HepG2 (cell line): ENCODE data around the gene PHF5A. TPM values are rescaled to one million over a fixed set of nuclear protein-coding genes. Genes with fewer than 3 reads are reported as not detected.

Experiments
- ATAC-seq: fragments of 200-7000 bp; cut with Tn5 transposase; 3 replicates; pipeline ENCODE4 v1.9.1; 2020; ENCODE audit warnings: mild to moderate bottlenecking, moderate library complexity
- BruUV-seq: library from RNA; stranded (reverse); fragments of 400-500 nt; replicated peaks from 2 replicates; lab custom pipeline; 2021; lab: Mats Ljungman, UMichigan
- CTCF ChIA-PET: fragments of 300-600 bp; formaldehyde crosslinking; extraction: SDS; loops from one replicate; lab custom pipeline; 2021; ENCODE audit warnings: low total read pairs, inconsistent platforms, low intra/inter-chr PET ratio; lab: Yijun Ruan, JAX
- POLR2A ChIA-PET: fragments of 350-600 bp; sonication (Branson Sonifier 250); formaldehyde crosslinking; loops from one replicate; lab custom pipeline; 2020; ENCODE audit warnings: antibody characterized with exemption, inconsistent platforms; lab: Yijun Ruan, JAX
- DNase-seq: peaks from one replicate; pipeline ENCODE4 v3.0.0-alpha.2; 2015; ENCODE audit warnings: low spot score
- FAIRE-seq: peaks from 3 replicates; lab custom pipeline; 2011; peaks lifted over from hg19 to GRCh38; lab: Jason Lieb, UNC
- H2AFZ ChIP-seq: one replicate; pipeline ENCODE4 v1.6.1; 2011; ENCODE audit warnings: low read length, inconsistent platforms
- H3K27ac ChIP-seq: fragments of 300-600 bp; 3 replicates; pipeline ENCODE4 v1.8.0; 2011; ENCODE audit warnings: mixed run types, mild to moderate bottlenecking, mixed read lengths, low read length, inconsistent platforms; ENCODE audit not compliant: insufficient read depth; ENCODE audit errors: extremely low read length
- H3K27me3 ChIP-seq, 2 experiments: fragments of 200-600 bp in 1 of 2; 2 replicates in 1 of 2; 3 replicates in 1 of 2; pipeline versions ENCODE4 v1.6.0 to v1.8.0; 2011; ENCODE audit warnings: low read length in 2 of 2, mild to moderate bottlenecking in 2 of 2, moderate library complexity in 2 of 2, inconsistent platforms in 1 of 2; ENCODE audit not compliant: insufficient read depth in 2 of 2, control insufficient read depth in 1 of 2
- H3K36me3 ChIP-seq, 2 experiments: fragments of 200-600 bp in 1 of 2; replicated peaks in 1 of 2; 2 replicates in 1 of 2; 3 replicates in 1 of 2; pipeline versions ENCODE4 v1.5.1 to v1.8.0; 2011; ENCODE audit warnings: low read length in 2 of 2, inconsistent platforms in 1 of 2; ENCODE audit not compliant: insufficient read depth in 2 of 2, control insufficient read depth in 1 of 2
- H3K4me1 ChIP-seq: 2 replicates; pipeline ENCODE4 v1.5.1; 2012; ENCODE audit warnings: low read length, inconsistent platforms; ENCODE audit not compliant: insufficient read depth
- H3K4me2 ChIP-seq: 2 replicates; pipeline ENCODE4 v1.6.0; 2011; ENCODE audit warnings: low read depth, low read length, inconsistent platforms
- H3K4me3 ChIP-seq, 3 experiments: fragments of 200-600 bp in 1 of 3; sonication (generic), shearing (Covaris generic) in 1 of 3; replicated peaks in 1 of 3; 2 replicates each; pipeline ENCODE4 v1.5.1; 2011 to 2016; ENCODE audit warnings: low read length in 3 of 3, inconsistent platforms in 2 of 3, low read depth in 2 of 3, mild to moderate bottlenecking in 2 of 3, control low read depth in 1 of 3, mixed read lengths in 1 of 3; ENCODE audit not compliant: insufficient read depth in 1 of 3
- H3K79me2 ChIP-seq: one replicate; pipeline ENCODE4 v1.6.1; 2011; ENCODE audit warnings: low read length, inconsistent platforms; ENCODE audit not compliant: insufficient read depth
- H3K9ac ChIP-seq: 2 replicates; pipeline ENCODE4 v1.6.0; 2011; ENCODE audit warnings: mild to moderate bottlenecking, low read depth, low read length, inconsistent platforms; ENCODE audit not compliant: insufficient read depth
- H3K9me3 ChIP-seq: 2 replicates; pipeline ENCODE4 v1.5.1; 2012; ENCODE audit warnings: mild to moderate bottlenecking, low read length
- H4K20me1 ChIP-seq: 2 replicates; pipeline ENCODE4 v1.6.0; 2011; ENCODE audit warnings: inconsistent platforms, mild to moderate bottlenecking, low read length, moderate library complexity; ENCODE audit not compliant: insufficient read depth
- ASH2L ChIP-seq: fragments of 300-600, 200-600 bp; sonication (generic); IDR thresholded peaks from 2 replicates; pipeline ENCODE4 v1.7.0; 2017; ENCODE audit warnings: low read depth, mild to moderate bottlenecking, moderate library complexity, mixed read lengths, low read length; ENCODE audit not compliant: insufficient read length
- JDP2 ChIP-seq: sonication (generic); formaldehyde crosslinking; IDR thresholded peaks from 2 replicates; pipeline ENCODE4 v1.8.1; 2022; ENCODE audit warnings: missing genetic modification reagents, borderline replicate concordance
- NPAS2 ChIP-seq: sonication (generic); formaldehyde crosslinking; IDR thresholded peaks from 2 replicates; pipeline ENCODE4 v1.8.0; 2022; ENCODE audit warnings: mild to moderate bottlenecking, missing genetic modification reagents, borderline replicate concordance
- POLR2AphosphoS5 ChIP-seq: IDR thresholded peaks from 2 replicates; pipeline ENCODE4 v1.6.1; 2012; ENCODE audit warnings: low read depth, low read length
- SOX5 ChIP-seq: IDR thresholded peaks from 2 replicates; pipeline ENCODE4 v1.6.1; 2016; ENCODE audit warnings: borderline replicate concordance
- TGIF2 ChIP-seq: IDR thresholded peaks from 2 replicates; pipeline ENCODE4 v1.6.1; 2016; ENCODE audit warnings: control low read depth, missing compliant biosample characterization
- ZBTB44 ChIP-seq: sonication (generic); formaldehyde crosslinking; IDR thresholded peaks from 2 replicates; pipeline ENCODE4 v1.4.0; 2020; ENCODE audit warnings: missing genetic modification reagents
- ZFP37 ChIP-seq: sonication (generic); formaldehyde crosslinking; IDR thresholded peaks from 2 replicates; pipeline ENCODE4 v1.4.0; 2020; ENCODE audit warnings: missing genetic modification reagents, borderline replicate concordance
- WGBS: methylation state at CpG from one replicate; pipeline ENCODE4 v1.1.6; 2017; ENCODE audit warnings: low lambda C conversion rate; 5-methylcytosine and 5-hydroxymethylcytosine counted together
- in situ Hi-C: cut with HindIII; loops from 2 replicates; pipeline ENCODE4 v1.10.0; 2017; ENCODE audit warnings: low pct_unique_long_range_greater_than_20kb; ENCODE audit not compliant: extremely low pct_ligation_motif_present
- intact Hi-C: fragments of 100-400 bp; cut with micrococcal nuclease; formaldehyde crosslinking; loops from one replicate; pipeline ENCODE4 v1.10.0; 2022; ENCODE audit not compliant: unreplicated experiment
- polyA plus RNA-seq, 8 experiments: library from polyadenylated mRNA; depleted of rRNA in 3 of 8; stranded (reverse) in 7 of 8; unstranded in 1 of 8; fragments of >200 nt; fragmentation: Illumina TruSeq in 4 of 8; extraction: Trizol in 4 of 8; gene quantifications; 2 replicates each; pipeline versions ENCODE4 v1.2.1 to v1.2.3, GENCODE V29; 2011 to 2016; ENCODE audit warnings: low read depth in 4 of 8, missing spikeins in 1 of 8, mixed read lengths in 1 of 8; ENCODE audit not compliant: insufficient read depth in 1 of 8
- total RNA-seq, 5 experiments: library from RNA; depleted of rRNA; stranded (reverse); fragments of >200 nt; fragmentation: Illumina TruSeq; extraction: Trizol; gene quantifications; 2 replicates each; pipeline ENCODE4 v1.2.3, GENCODE V29; 2016; ENCODE audit warnings: low read depth in 1 of 5

The PHF5A gene
- total and polyA plus RNA-seq, 2 of the 13 experiments (the other 11 are each of a cell fraction or from before 2014, with no cell fraction given) = 56.6 to 105 TPM

- TF ChIP-seq ASH2L (no peak), NPAS2 (CRISPR knock-in tag) (no peak), JDP2 (CRISPR knock-in tag) (no peak), ZFP37 (no peak), POLR2AphosphoS5 (no peak), ZBTB44 (CRISPR knock-in tag) (no peak), SOX5 (CRISPR knock-in tag) (no peak), TGIF2 (no peak)
- Histone ChIP-seq H3K9me3 (no peaks in the 10 kb centered on the region), H3K36me3 (peaks cover 21 to 60% of the 10 kb centered on the region in 2 experiments; a peak in 4 of 5 replicates), H3K4me3 (no peak overlapping the region), H3K9ac (no peak overlapping the region), H4K20me1 (no peaks in the 10 kb centered on the region), H3K27me3 (no peaks in the 10 kb centered on the region), H3K27ac (no peak overlapping the region), H3K4me1 (peaks cover 10% of the 10 kb centered on the region), H3K4me2 (no peak overlapping the region), H3K79me2 (no peaks in the 10 kb centered on the region), H2AFZ (no peak overlapping the region)
- ATAC-seq (peak; percentile 25; the same call in 1 of the 3 replicates), DNase-seq (no peak), FAIRE-seq (no peak)
- ChIA-PET CTCF (no interaction called here), POLR2A (no interaction called here)
- no TSS peak for BruUV-seq
- WGBS = 100% methylated on average over 1 of the region's 12 CpGs
- intact Hi-C loops = no loop called here
- in situ Hi-C loops = no loop called here
These were observed 40.3 kb upstream of the PHF5A start for GRCh38 chr22:41508770-41509170.
